AG09319 (cell line): ENCODE results near the gene MYCN.
"Not testable (repeated sequence)": the region's sequence is repeated elsewhere in the genome, so short reads cannot be mapped to it uniquely, and the experiment has no call there.

ENCODE experiments used
- DNase-seq: peaks from one replicate; pipeline ENCODE4 v3.0.0-alpha.2; 2010; ENCODE audit warnings: low read depth; ENCODE audit errors: extremely low read depth
- TF ChIP-seq, protein P1 (sequence below): IDR thresholded peaks from 2 replicates; pipeline ENCODE4 v1.5.1; 2011; ENCODE audit warnings: low read depth, mild to moderate bottlenecking, inconsistent platforms, low read length, moderate library complexity

Gene MYCN

DNA sequence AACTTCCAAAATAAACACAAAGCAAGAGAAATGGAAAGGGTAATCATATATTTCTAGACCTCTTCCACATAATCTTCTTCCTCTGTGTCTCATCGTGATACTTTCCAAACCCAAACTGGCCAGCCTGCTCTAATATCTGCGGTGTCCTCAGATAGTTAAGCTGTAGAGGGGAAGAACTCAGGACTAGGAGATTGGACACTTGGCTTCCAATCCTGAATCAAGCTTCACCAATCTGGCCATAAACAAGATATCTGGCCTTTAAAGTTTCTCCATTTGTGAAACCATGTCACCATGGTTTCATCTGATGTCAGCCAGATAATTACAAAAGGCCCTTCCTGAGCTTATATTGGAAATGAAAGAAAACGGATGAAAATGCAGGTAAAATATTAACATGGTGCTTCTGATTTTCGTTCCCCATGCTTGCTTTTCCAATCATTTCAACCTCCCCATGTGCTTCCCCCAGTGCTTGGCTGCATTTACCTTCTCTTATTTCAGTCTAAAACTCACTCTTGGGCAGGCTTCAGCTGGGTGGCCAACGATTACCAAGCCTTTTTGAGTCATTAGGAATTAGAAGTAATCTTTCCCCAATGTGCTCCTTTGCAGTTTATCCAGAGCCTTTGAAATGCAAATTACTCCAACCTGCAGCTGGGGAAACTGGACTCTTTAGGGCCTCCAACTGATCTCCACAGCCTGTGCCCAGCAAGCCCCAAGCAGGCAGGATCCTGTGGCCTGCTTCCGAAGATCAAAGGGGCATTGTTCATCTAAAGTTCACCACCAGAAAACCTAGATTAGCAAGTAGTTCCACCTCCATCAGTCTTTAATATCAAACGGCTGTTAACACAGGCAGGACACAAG is 44.5 kb upstream of the MYCN start:
- TF ChIP-seq, protein P1, sequence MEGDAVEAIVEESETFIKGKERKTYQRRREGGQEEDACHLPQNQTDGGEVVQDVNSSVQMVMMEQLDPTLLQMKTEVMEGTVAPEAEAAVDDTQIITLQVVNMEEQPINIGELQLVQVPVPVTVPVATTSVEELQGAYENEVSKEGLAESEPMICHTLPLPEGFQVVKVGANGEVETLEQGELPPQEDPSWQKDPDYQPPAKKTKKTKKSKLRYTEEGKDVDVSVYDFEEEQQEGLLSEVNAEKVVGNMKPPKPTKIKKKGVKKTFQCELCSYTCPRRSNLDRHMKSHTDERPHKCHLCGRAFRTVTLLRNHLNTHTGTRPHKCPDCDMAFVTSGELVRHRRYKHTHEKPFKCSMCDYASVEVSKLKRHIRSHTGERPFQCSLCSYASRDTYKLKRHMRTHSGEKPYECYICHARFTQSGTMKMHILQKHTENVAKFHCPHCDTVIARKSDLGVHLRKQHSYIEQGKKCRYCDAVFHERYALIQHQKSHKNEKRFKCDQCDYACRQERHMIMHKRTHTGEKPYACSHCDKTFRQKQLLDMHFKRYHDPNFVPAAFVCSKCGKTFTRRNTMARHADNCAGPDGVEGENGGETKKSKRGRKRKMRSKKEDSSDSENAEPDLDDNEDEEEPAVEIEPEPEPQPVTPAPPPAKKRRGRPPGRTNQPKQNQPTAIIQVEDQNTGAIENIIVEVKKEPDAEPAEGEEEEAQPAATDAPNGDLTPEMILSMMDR, result no peak

DNA sequence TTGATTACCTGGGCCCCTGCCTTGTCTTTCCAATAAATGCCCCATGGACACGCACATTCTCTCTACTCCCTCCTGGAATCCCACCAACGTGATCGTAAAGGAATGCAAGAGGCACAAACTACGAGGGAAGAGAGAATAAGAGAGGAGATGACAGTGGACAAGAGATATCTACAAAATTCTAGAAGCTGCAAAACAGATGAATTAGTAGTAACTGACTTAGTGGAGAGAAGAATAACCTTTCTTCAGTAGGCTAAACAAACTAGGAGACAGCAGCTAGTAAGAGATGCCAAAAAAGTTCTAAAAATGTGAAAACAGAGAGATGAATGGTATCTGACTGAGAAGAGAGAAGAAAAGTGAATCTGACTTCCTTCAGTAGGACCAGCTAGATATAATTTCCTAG is 43.5 kb upstream of the MYCN start:
- TF ChIP-seq, protein P1, result no peak
- DNase-seq, result no peak

More for the DNA sequence above, 44.5 kb upstream of the MYCN start:
- DNase-seq, result no peak

DNA sequence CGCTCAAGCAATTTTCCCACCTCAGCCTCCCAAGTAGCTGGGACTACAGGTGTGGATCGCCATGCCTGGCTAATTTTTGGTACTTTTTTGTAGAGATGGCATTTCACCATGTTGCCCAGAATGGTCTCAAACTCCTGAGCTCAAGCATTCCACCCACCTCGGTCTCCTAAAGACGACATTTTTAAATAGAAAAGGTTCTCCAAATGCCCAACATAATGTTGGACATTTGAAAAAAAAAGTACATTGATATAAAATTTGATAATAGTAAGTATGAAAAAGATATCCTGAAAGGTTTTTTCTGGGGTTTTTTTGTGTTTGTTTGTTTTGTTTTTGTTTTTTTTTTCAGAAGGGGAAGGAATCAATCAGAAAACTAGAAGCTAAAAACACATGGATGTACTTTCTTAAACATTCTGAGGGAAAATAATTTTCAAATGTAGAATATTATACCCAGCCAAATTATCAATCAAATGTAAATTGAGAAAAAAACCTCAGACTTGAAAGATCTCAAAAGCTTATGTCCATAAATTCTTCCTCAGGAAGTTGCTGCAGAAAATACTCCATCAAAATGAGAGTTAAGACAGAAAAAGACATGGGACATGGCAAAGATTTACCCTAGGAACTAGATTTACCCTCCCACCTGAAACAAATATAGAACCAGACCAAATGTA is 42.8 kb upstream of the MYCN start:
- TF ChIP-seq, protein P1, result no peak
- no peak for DNase-seq

DNA sequence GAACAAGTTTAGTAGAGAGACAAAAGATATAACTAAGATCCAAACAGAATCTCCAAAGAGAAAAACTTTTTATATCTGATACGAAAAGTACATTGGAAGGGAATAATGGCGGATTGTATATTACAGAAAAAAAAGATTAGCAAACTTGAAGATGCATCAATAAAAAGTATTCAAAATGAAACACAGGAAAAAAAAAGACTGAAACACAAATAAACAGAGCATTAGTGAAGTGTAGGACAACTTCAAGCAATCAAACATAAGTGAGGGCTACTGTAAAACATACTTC is 41.1 kb upstream of the MYCN start:
- TF ChIP-seq, protein P1, result no peak
- DNase-seq, result no peak

DNA sequence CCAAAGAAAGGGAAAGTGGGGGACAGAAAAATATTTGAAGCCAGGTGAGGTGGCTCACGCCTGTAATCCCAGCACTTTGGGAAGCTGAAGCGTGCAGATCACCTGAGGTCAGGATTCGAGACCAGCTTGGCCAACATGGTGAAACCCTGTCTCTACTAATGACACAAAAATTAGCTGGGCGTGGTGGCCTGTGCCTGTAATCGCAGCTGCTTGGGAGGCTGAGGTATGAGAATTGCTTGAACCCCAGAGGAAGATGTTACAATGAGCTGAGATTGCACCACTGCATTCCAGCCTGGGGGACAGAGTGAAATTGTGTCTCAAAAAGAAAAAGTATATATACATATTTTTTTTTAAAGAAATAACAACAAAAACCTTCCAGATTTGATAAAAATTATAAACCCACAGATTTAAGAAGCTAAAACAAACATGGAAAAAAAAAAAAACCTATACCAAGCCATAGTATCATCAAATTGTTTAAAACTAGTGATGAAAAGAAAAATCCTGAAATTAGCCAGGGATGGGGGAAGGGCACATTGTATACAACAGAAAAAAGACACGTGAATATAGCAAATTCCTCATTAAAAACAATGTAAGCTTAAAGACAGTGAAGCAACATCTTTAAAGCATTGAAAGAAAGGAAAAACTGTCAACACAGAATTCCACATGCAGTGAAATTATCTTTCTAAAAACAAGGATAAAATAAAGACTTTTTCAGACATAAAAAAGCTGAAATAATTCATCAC is 40.4 kb upstream of the MYCN start:
- TF ChIP-seq, protein P1, result no peak
- no peak for DNase-seq

DNA sequence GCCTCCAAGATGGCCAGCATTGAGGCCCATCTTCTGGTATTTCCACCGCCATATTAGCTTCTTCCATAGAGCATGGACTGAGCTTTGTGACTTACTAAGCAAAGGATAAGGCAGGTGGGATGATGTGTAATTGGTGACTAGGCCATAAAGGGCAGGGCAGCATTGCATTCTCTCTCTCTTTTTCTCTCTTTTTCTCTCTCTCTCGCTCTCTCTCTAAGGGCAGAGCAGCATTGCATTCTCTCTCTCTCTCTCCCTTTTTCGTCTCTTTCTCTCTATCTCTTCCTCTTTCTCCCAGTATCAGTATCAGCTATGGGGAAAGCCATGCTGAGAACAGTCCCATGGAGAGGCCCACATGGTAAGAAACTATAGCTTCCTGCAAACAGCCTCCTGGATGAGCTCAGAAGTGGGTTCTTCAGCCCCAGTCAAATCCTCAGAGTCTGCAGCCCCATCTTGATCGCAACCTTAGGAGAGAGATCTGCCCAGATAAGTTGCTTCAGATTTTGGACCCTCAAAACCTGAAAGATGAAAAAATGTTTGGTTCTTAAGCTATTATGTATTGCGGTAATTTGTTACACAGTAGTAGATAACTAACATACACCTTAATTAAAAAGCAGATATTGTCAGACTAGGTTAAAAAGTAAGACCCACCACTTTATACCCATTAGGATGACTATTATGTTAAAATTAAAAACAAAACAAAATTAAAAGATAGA is 39.1 kb upstream of the MYCN start:
- TF ChIP-seq, protein P1, result no peak
- no peak for DNase-seq

DNA sequence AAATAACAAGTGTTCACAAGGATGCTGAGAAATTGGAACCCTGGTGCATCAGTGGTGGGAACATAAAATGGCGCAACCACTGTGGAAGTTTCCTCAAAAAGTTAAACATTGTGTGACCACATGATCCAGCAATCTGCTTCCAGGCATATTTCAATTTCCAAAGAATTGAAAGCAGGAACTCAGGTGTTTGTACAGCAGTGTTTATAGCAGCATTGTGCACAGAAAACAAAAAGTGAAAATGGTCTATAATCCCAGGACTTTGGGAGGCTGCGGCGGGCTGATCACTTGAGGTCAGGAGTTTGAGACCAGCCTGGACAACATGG is 38.6 kb upstream of the MYCN start:
- TF ChIP-seq, protein P1, result no peak
- DNase-seq, result no peak

DNA sequence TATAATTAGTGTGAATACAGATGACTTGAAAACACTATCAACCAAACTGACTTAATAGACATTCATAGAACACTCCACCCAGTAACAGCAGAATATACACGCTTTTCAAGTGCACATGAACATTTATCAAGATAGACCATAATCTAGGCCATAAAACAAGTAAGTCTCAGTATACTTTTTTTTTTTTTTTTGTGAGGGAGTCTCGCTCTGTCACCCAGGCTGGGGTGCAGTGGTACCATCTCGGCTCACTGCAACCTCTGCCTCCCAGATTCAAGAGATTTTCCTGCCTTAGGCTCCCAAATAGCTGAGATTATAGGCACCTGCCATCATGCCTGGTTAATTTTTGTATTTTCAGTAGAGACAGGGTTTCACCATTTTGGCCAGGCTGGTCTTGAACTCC is 36.4 kb upstream of the MYCN start:
- DNase-seq, result not testable (repeated sequence)
